ENCODE measurements around the gene CORO1C.

Gene CORO1C

GRCh38 chr12:108595711-108596647 is 135.3 kb downstream of the CORO1C start:
- Histone ChIP-seq H3K9me3 (ENCODE audit: control insufficient read depth, low read length) (no peaks in the 10 kb centered on the region), H3K4me1 (no peaks in the 10 kb centered on the region), H3K4me3 (ENCODE audit: low read depth, low read length) (no peak overlapping the region), H2AFZ (no peak overlapping the region), H3K9ac (no peak overlapping the region), H3K79me2 (no peaks in the 10 kb centered on the region), H3K27me3 (ENCODE audit: control insufficient read depth, insufficient read depth, low read length) (no peaks in the 10 kb centered on the region), H3K4me2 (ENCODE audit: low read length) (no peak overlapping the region), H3K36me3 (ENCODE audit: control insufficient read depth, insufficient read depth, low read length) (no peaks in the 10 kb centered on the region), H3K27ac (no peak overlapping the region)
- no peak for TF ChIP-seq CTCF (IDR thresholded peaks at IDR 0.05)

Measured in parathyroid adenoma (tissue), 2 donors.